H1 (cell line): ENCODE measurements around the gene DCX. TPM values are rescaled to one million over a fixed set of nuclear protein-coding genes. Genes with fewer than 3 reads are reported as not detected.

ENCODE experiments used
- CTCF ChIA-PET: fragments of 300-600 bp; sonication (Branson Sonifier 250); formaldehyde crosslinking; loops from one replicate; lab custom pipeline; 2021; ENCODE audit not compliant: partially characterized antibody; lab: Charles Lee
- POLR2A ChIA-PET: fragments of 300-600 bp; sonication (Branson Sonifier 250); formaldehyde crosslinking; loops from one replicate; lab custom pipeline; 2021; ENCODE audit warnings: inconsistent platforms; ENCODE audit not compliant: partially characterized antibody; lab: Charles Lee
- DNase-seq, 2 experiments: peaks; one replicate each; pipeline versions ENCODE4 v3.0.0 to v3.0.0-alpha.2; 2010 to 2022; ENCODE audit warnings: low spot score in 2 of 2, low read depth in 1 of 2, mixed read lengths in 1 of 2
- FAIRE-seq: peaks from 2 replicates; lab custom pipeline; 2011; peaks lifted over from hg19 to GRCh38; lab: Jason Lieb, UNC
- H2AFZ ChIP-seq: 2 replicates; pipeline ENCODE4 v1.8.1; 2012; ENCODE audit warnings: low read length, inconsistent platforms
- H2AK5ac ChIP-seq: 2 replicates; pipeline ENCODE4 v1.6.1; 2013; ENCODE audit warnings: low read depth, low read length
- H2BK120ac ChIP-seq: replicated peaks from 2 replicates; pipeline ENCODE3; 2013; ENCODE audit warnings: low read depth, low read length, inconsistent platforms
- H2BK12ac ChIP-seq: 2 replicates; pipeline ENCODE4 v1.6.1; 2013; ENCODE audit warnings: low read depth, low read length
- H2BK15ac ChIP-seq: 2 replicates; pipeline ENCODE4 v1.6.1; 2013; ENCODE audit warnings: low read length
- H2BK20ac ChIP-seq: 2 replicates; pipeline ENCODE4 v1.6.1; 2013; ENCODE audit warnings: low read length
- H2BK5ac ChIP-seq: 2 replicates; pipeline ENCODE4 v1.6.1; 2013; ENCODE audit warnings: low read depth, low read length
- H3K14ac ChIP-seq: 2 replicates; pipeline ENCODE4 v1.6.1; 2013; ENCODE audit warnings: inconsistent platforms; ENCODE audit not compliant: insufficient read length
- H3K18ac ChIP-seq: 2 replicates; pipeline ENCODE4 v1.6.1; 2013; ENCODE audit warnings: low read length; ENCODE audit errors: extremely low read depth
- H3K23ac ChIP-seq: 2 replicates; pipeline ENCODE4 v1.6.1; 2013; ENCODE audit warnings: inconsistent platforms; ENCODE audit not compliant: insufficient read length
- H3K23me2 ChIP-seq: 2 replicates; pipeline ENCODE4 v1.6.1; 2013; ENCODE audit warnings: low read depth, low read length
- H3K27ac ChIP-seq: 2 replicates; pipeline ENCODE4 v1.6.1; 2011; ENCODE audit warnings: low read depth, low read length, inconsistent platforms
- H3K27me3 ChIP-seq, 4 experiments: replicated peaks in 1 of 4; 1 replicate in 1 of 4; 2 replicates in 3 of 4; pipeline versions ENCODE4 v1.6.1 to v1.8.1; 2011 to 2013; ENCODE audit warnings: low read length in 3 of 4, mild to moderate bottlenecking in 3 of 4, inconsistent platforms in 2 of 4, mixed read lengths in 2 of 4, moderate library complexity in 1 of 4; ENCODE audit not compliant: control insufficient read depth in 3 of 4, insufficient read depth in 3 of 4; ENCODE audit errors: extremely low read depth in 1 of 4
- H3K36me3 ChIP-seq, 4 experiments: 2 replicates each; pipeline versions ENCODE4 v1.6.1 to v1.8.1; 2011 to 2013; ENCODE audit warnings: mild to moderate bottlenecking in 4 of 4, low read length in 3 of 4, moderate library complexity in 2 of 4, control low read depth in 1 of 4, inconsistent platforms in 1 of 4; ENCODE audit not compliant: insufficient read depth in 4 of 4, control insufficient read depth in 2 of 4
- H3K4ac ChIP-seq: replicated peaks from 2 replicates; pipeline ENCODE3; 2013; ENCODE audit warnings: low read length, low read depth, mixed read lengths, inconsistent platforms; ENCODE audit not compliant: insufficient read length
- H3K4me1 ChIP-seq, 4 experiments: replicated peaks in 1 of 4; 1 replicate in 1 of 4; 2 replicates in 3 of 4; pipeline versions ENCODE4 v1.6.1 to v1.8.1; 2011 to 2013; ENCODE audit warnings: low read length in 3 of 4, inconsistent platforms in 2 of 4, mixed read lengths in 1 of 4; ENCODE audit not compliant: insufficient read depth in 4 of 4, control insufficient read depth in 3 of 4
- H3K4me2 ChIP-seq, 2 experiments: 2 replicates each; pipeline versions ENCODE4 v1.6.1 to v1.8.1; 2011 to 2013; ENCODE audit warnings: low read depth in 2 of 2, low read length in 2 of 2, control low read depth in 1 of 2, inconsistent platforms in 1 of 2, mild to moderate bottlenecking in 1 of 2; ENCODE audit not compliant: insufficient read depth in 1 of 2
- H3K4me3 ChIP-seq, 4 experiments: fragments of 200-600, 300-600 bp in 1 of 4; sonication (generic), shearing (Covaris generic), sonication (Bioruptor Twin) in 1 of 4; 2 replicates each; pipeline versions ENCODE4 v1.5.1 to v1.8.1; 2011 to 2016; ENCODE audit warnings: low read length in 4 of 4, low read depth in 3 of 4, control low read depth in 2 of 4, inconsistent platforms in 2 of 4, mild to moderate bottlenecking in 2 of 4, mixed read lengths in 1 of 4, moderate library complexity in 1 of 4; ENCODE audit not compliant: insufficient read depth in 2 of 4; ENCODE audit errors: extremely low read depth in 1 of 4
- H3K56ac ChIP-seq: replicated peaks from 2 replicates; pipeline ENCODE3; 2013; ENCODE audit warnings: low read depth, mild to moderate bottlenecking, mixed read lengths, low read length, inconsistent platforms; ENCODE audit not compliant: insufficient read length
- H3K79me1 ChIP-seq: 2 replicates; pipeline ENCODE4 v1.6.1; 2013; ENCODE audit warnings: low read depth, low read length, control low read depth
- H3K79me2 ChIP-seq, 2 experiments: 2 replicates each; pipeline versions ENCODE4 v1.6.1 to v1.8.1; 2012 to 2013; ENCODE audit warnings: low read length in 2 of 2, mild to moderate bottlenecking in 2 of 2, inconsistent platforms in 1 of 2; ENCODE audit not compliant: insufficient read depth in 2 of 2, control insufficient read depth in 1 of 2
- H3K9ac ChIP-seq, 4 experiments: replicated peaks in 1 of 4; 1 replicate in 1 of 4; 2 replicates in 3 of 4; pipeline versions ENCODE4 v1.6.1 to v1.8.1; 2011 to 2013; ENCODE audit warnings: low read depth in 3 of 4, low read length in 3 of 4, control low read depth in 2 of 4, mild to moderate bottlenecking in 2 of 4, moderate library complexity in 2 of 4, inconsistent platforms in 1 of 4; ENCODE audit errors: extremely low read depth in 1 of 4
- H3K9me3 ChIP-seq, 2 experiments: 2 replicates each; pipeline versions ENCODE4 v1.6.1 to v1.8.1; 2012 to 2013; ENCODE audit warnings: mild to moderate bottlenecking in 2 of 2, moderate library complexity in 2 of 2, control low read depth in 1 of 2, inconsistent platforms in 1 of 2, low read depth in 1 of 2, low read length in 1 of 2, mixed read lengths in 1 of 2; ENCODE audit not compliant: insufficient read depth in 2 of 2
- H4K20me1 ChIP-seq, 2 experiments: replicated peaks in 1 of 2; 2 replicates each; pipeline versions ENCODE3 to v1.8.1; 2011 to 2013; ENCODE audit warnings: inconsistent platforms in 2 of 2, low read length in 2 of 2, mild to moderate bottlenecking in 1 of 2; ENCODE audit not compliant: insufficient read depth in 2 of 2, control insufficient read depth in 1 of 2
- H4K5ac ChIP-seq: 2 replicates; pipeline ENCODE4 v1.6.1; 2013; ENCODE audit warnings: low read length, low read depth, mixed read lengths, inconsistent platforms; ENCODE audit not compliant: insufficient read length
- H4K8ac ChIP-seq: 2 replicates; pipeline ENCODE4 v1.8.0; 2013; ENCODE audit warnings: mild to moderate bottlenecking, moderate library complexity, low read length, inconsistent platforms; ENCODE audit not compliant: insufficient read depth; ENCODE audit errors: extremely low read depth
- H4K91ac ChIP-seq: replicated peaks from 2 replicates; pipeline ENCODE3; 2013; ENCODE audit warnings: low read length, mixed read lengths, inconsistent platforms; ENCODE audit not compliant: insufficient read length
- CEBPB ChIP-seq: IDR thresholded peaks from 2 replicates; pipeline ENCODE4 v1.6.1; 2012; ENCODE audit warnings: low read depth, low read length
- CREB1 ChIP-seq: IDR thresholded peaks from 2 replicates; pipeline ENCODE4 v1.6.1; 2012; ENCODE audit warnings: inconsistent platforms
- GTF2F1 ChIP-seq: IDR thresholded peaks from 2 replicates; pipeline ENCODE4 v1.6.1; 2012; ENCODE audit warnings: low read depth, low read length, improper control_type of control experiment, borderline replicate concordance
- JUND ChIP-seq: IDR thresholded peaks from 2 replicates; pipeline ENCODE4 v1.6.1; 2011; ENCODE audit warnings: mild to moderate bottlenecking, improper control_type of control experiment, low read length
- MAFK ChIP-seq: IDR thresholded peaks from 2 replicates; pipeline ENCODE4 v1.6.1; 2012; ENCODE audit warnings: low read depth, mild to moderate bottlenecking, improper control_type of control experiment, low read length
- SRF ChIP-seq: IDR thresholded peaks from 2 replicates; pipeline ENCODE4 v1.6.1; 2011; ENCODE audit warnings: mild to moderate bottlenecking, low read depth, low read length, moderate library complexity
- WGBS, 2 experiments: shearing (Covaris generic) in 1 of 2; methylation state at CpG; one replicate each; pipeline versions ENCODE4 v1.1.6 to v1.1.7; 2013 to 2015; ENCODE audit warnings: low lambda C conversion rate in 2 of 2, mixed read lengths in 2 of 2, inconsistent platforms in 1 of 2, low coverage in 1 of 2, missing lambda C conversion rate in 1 of 2; ENCODE audit not compliant: insufficient replicate concordance in 2 of 2, insufficient coverage in 1 of 2, insufficient read length in 1 of 2; ENCODE audit errors: extremely low coverage in 1 of 2, missing lambda C conversion rate in 1 of 2; 5-methylcytosine and 5-hydroxymethylcytosine counted together
- polyA plus RNA-seq, 7 experiments: library from polyadenylated mRNA; depleted of rRNA in 3 of 7; stranded (reverse) in 5 of 7; unstranded in 2 of 7; fragments of >200 nt in 5 of 7; fragments of 200-250 nt in 2 of 7; gene quantifications; 1 replicate in 5 of 7; 2 replicates in 1 of 7; 4 replicates in 1 of 7; pipeline versions ENCODE4 v1.2.1 to v1.2.3, GENCODE V29; 2011 to 2013; ENCODE audit warnings: missing spikeins in 2 of 7, mixed read lengths in 2 of 7
- total RNA-seq: library from RNA; stranded (reverse); fragmentation: NEBNext Ultra II Directional; extraction: Animal tissue kit (Norgen Biotek cat#: 25700); gene quantifications from 2 replicates; pipeline ENCODE4 v1.2.1, GENCODE V29; 2021

The DCX gene
- total and polyA plus RNA-seq, 2 of the 8 experiments (the other 6 are each of a cell fraction or from before 2014, with no cell fraction given) = 1.3 to 3.3 TPM

GRCh38 chrX:111254896-111255693, 156.9 kb downstream of the DCX start:
- Histone ChIP-seq H2AFZ (no peak overlapping the region), H4K8ac (no peak overlapping the region), H3K9ac (no peak overlapping the region), H3K23ac (no peak overlapping the region), H4K91ac (no peak overlapping the region), H3K4me3 (no peak overlapping the region), H4K20me1 (no peaks in the 10 kb centered on the region), H3K9me3 (peaks cover 0 to 3% of the 10 kb centered on the region in 2 experiments; a peak in 1 of 4 replicates), H3K79me1 (no peaks in the 10 kb centered on the region), H2BK15ac (no peak overlapping the region), H2BK5ac (no peak overlapping the region), H3K23me2 (no peaks in the 10 kb centered on the region), H2AK5ac (no peak overlapping the region), H3K18ac (no peak overlapping the region), H3K36me3 (no peaks in the 10 kb centered on the region; a peak in 1 of 8 replicates), H3K79me2 (no peaks in the 10 kb centered on the region), H3K4ac (no peak overlapping the region), H3K14ac (no peak overlapping the region), H3K4me2 (no peak overlapping the region), H3K56ac (no peak overlapping the region), H3K27ac (no peak overlapping the region), H2BK120ac (no peak overlapping the region), H2BK12ac (no peak overlapping the region), H3K4me1 (no peaks in the 10 kb centered on the region), H4K5ac (no peak overlapping the region), H3K27me3 (no peaks in the 10 kb centered on the region), H2BK20ac (no peak overlapping the region)
- DNase-seq = no peak
- 86% methylated on average over 7 of the region's 7 CpGs; no CpG with 5 or more reads in 1 of the 2 experiments for WGBS, 2 experiments
- no peak for TF ChIP-seq GTF2F1
- TF ChIP-seq MAFK = peak; percentile 67
- no peak for TF ChIP-seq CEBPB
- no peak for TF ChIP-seq SRF
- TF ChIP-seq CREB1 = no peak
- peak; percentile 69 for TF ChIP-seq JUND
- ChIA-PET POLR2A (no interaction called here), CTCF (no interaction called here)
- FAIRE-seq = no peak
